Keratinocyte (primary cell): ENCODE data around the gene USH2A. TPM values are rescaled to one million over a fixed set of nuclear protein-coding genes. Genes with fewer than 3 reads are reported as not detected.

Experiments used
- DNase-seq: peaks from one replicate; pipeline ENCODE4 v3.0.0-alpha.2; 2011; ENCODE audit warnings: low read depth, missing footprints, low spot score
- FAIRE-seq: peaks from 2 replicates; lab custom pipeline; 2011; peaks lifted over from hg19 to GRCh38; lab: Jason Lieb, UNC
- H2AFZ ChIP-seq: 2 replicates; pipeline ENCODE4 v1.6.0; 2012; ENCODE audit warnings: low read length, control low read depth, inconsistent platforms; ENCODE audit not compliant: control insufficient read depth
- H3K27ac ChIP-seq: 2 replicates; pipeline ENCODE4 v1.5.1; 2011; ENCODE audit warnings: low read length; ENCODE audit not compliant: control insufficient read depth, insufficient read depth
- H3K27me3 ChIP-seq: 3 replicates; pipeline ENCODE4 v1.6.0; 2011; ENCODE audit warnings: low read length; ENCODE audit not compliant: control insufficient read depth, insufficient read depth; ENCODE audit errors: extremely low read depth
- H3K36me3 ChIP-seq, 2 experiments: 2 replicates in 1 of 2; 3 replicates in 1 of 2; pipeline ENCODE4 v1.5.1; 2011; ENCODE audit warnings: low read length in 2 of 2, mild to moderate bottlenecking in 1 of 2; ENCODE audit not compliant: control insufficient read depth in 2 of 2, insufficient read depth in 2 of 2; ENCODE audit errors: extremely low read depth in 1 of 2
- H3K4me1 ChIP-seq: 3 replicates; pipeline ENCODE4 v1.5.1; 2011; ENCODE audit warnings: low read length; ENCODE audit not compliant: control insufficient read depth, insufficient read depth; ENCODE audit errors: extremely low read depth
- H3K4me2 ChIP-seq: 3 replicates; pipeline ENCODE4 v1.6.0; 2011; ENCODE audit warnings: low read depth, low read length; ENCODE audit not compliant: control insufficient read depth, insufficient read depth; ENCODE audit errors: extremely low read depth
- H3K4me3 ChIP-seq, 3 experiments: fragments of 200-600 bp in 1 of 3; sonication (generic) in 1 of 3; 2 replicates in 2 of 3; 3 replicates in 1 of 3; pipeline ENCODE4 v1.5.1; 2011 to 2016; ENCODE audit warnings: low read length in 3 of 3, mild to moderate bottlenecking in 3 of 3, control low read depth in 2 of 3, inconsistent platforms in 1 of 3, low read depth in 1 of 3, mixed read lengths in 1 of 3, mixed run types in 1 of 3, moderate library complexity in 1 of 3; ENCODE audit not compliant: control insufficient read depth in 2 of 3, insufficient read depth in 2 of 3; ENCODE audit errors: extremely low read depth in 1 of 3
- H3K79me2 ChIP-seq: 2 replicates; pipeline ENCODE4 v1.6.0; 2012; ENCODE audit warnings: low read length; ENCODE audit not compliant: control insufficient read depth, insufficient read depth
- H3K9ac ChIP-seq: 3 replicates; pipeline ENCODE4 v1.6.0; 2011; ENCODE audit warnings: low read length; ENCODE audit not compliant: control insufficient read depth, insufficient read depth; ENCODE audit errors: extremely low read depth
- H3K9me1 ChIP-seq: 3 replicates; pipeline ENCODE4 v1.6.0; 2011; ENCODE audit warnings: low read length; ENCODE audit not compliant: control insufficient read depth, insufficient read depth; ENCODE audit errors: extremely low read depth
- H3K9me3 ChIP-seq: 2 replicates; pipeline ENCODE4 v1.5.1; 2012; ENCODE audit warnings: low read depth, low read length; ENCODE audit not compliant: control insufficient read depth
- H4K20me1 ChIP-seq: 3 replicates; pipeline ENCODE4 v1.6.0; 2011; ENCODE audit warnings: low read length; ENCODE audit not compliant: control insufficient read depth, insufficient read depth; ENCODE audit errors: extremely low read depth
- CTCF ChIP-seq, 3 experiments: IDR thresholded peaks in 1 of 3; conservative IDR thresholded peaks in 1 of 3; optimal IDR thresholded peaks in 1 of 3; 2 replicates in 2 of 3; 3 replicates in 1 of 3; pipeline versions ENCODE3 to v1.5.1; 2011; ENCODE audit warnings: low read length in 3 of 3, mild to moderate bottlenecking in 3 of 3, moderate library complexity in 2 of 3, control low read depth in 1 of 3, inconsistent platforms in 1 of 3; ENCODE audit not compliant: insufficient read depth in 2 of 3; ENCODE audit errors: extremely low read depth in 1 of 3
- EZH2 ChIP-seq: IDR thresholded peaks from one replicate; pipeline ENCODE4 v1.6.1; 2012; ENCODE audit warnings: inconsistent platforms, mild to moderate bottlenecking, low read length, moderate library complexity
- dilution Hi-C: fragments of 300-500 bp; cut with MboI; formaldehyde crosslinking; loops from one replicate; pipeline ENCODE4 v1.7.0; 2020; ENCODE audit warnings: low sequenced_read_pairs; ENCODE audit not compliant: extremely low pct_ligation_motif_present
- polyA plus RNA-seq, 5 experiments: library from polyadenylated mRNA; depleted of rRNA in 3 of 5; stranded (reverse) in 3 of 5; stranded (forward) in 1 of 5; unstranded in 1 of 5; fragments of >200 nt; gene quantifications; 1 replicate in 1 of 5; 2 replicates in 3 of 5; 3 replicates in 1 of 5; pipeline versions ENCODE4 v1.2.1 to v1.2.3, GENCODE V29; 2011 to 2012; ENCODE audit warnings: missing spikeins in 2 of 5, low read depth in 1 of 5, low replicate concordance in 1 of 5

The USH2A gene
- polyA plus RNA-seq, 1 donor (not counting 4 experiments of a cell fraction or from before 2014, with no cell fraction given) = not detected

GRCh38 chr1:215877452-215877951 is 545.7 kb downstream of the USH2A start:
- H3K9me3 ChIP-seq = no peaks in the 10 kb centered on the region
- H3K4me1 ChIP-seq = no peaks in the 10 kb centered on the region
- H3K4me2 ChIP-seq = no peak overlapping the region
- no peaks in the 10 kb centered on the region for H4K20me1 ChIP-seq
- dilution Hi-C loops = no loop called here
- DNase-seq = no peak
- no peaks in the 10 kb centered on the region for H3K36me3 ChIP-seq
- H3K9me1 ChIP-seq = no peaks in the 10 kb centered on the region
- FAIRE-seq = no peak
- H3K4me3 ChIP-seq = no peak overlapping the region
- H3K79me2 ChIP-seq = no peaks in the 10 kb centered on the region
- no peak overlapping the region for H3K9ac ChIP-seq
- H3K27ac ChIP-seq = no peak overlapping the region
- H3K27me3 ChIP-seq = no peaks in the 10 kb centered on the region
- H2AFZ ChIP-seq = no peak overlapping the region
- TF ChIP-seq CTCF (optimal IDR thresholded peaks at IDR 0.05 in 1 of 3, IDR thresholded peaks at IDR 0.05 in 1 of 3, conservative IDR thresholded peaks at IDR 0.05 in 1 of 3; ENCODE audit: extremely low read depth in 1 of 3, insufficient read depth in 2 of 3, low read length in 3 of 3) (no peak), EZH2 (no peak)

- no peak overlapping the region for H3K9ac ChIP-seq
- no peak overlapping the region for H3K4me3 ChIP-seq
- no peaks in the 10 kb centered on the region for H3K9me3 ChIP-seq
- no peaks in the 10 kb centered on the region for H3K36me3 ChIP-seq
- FAIRE-seq = no peak
- H3K27ac ChIP-seq = no peak overlapping the region
- no peaks in the 10 kb centered on the region for H3K79me2 ChIP-seq
- TF ChIP-seq EZH2 (no peak), CTCF (optimal IDR thresholded peaks at IDR 0.05 in 1 of 3, IDR thresholded peaks at IDR 0.05 in 1 of 3, conservative IDR thresholded peaks at IDR 0.05 in 1 of 3; ENCODE audit: extremely low read depth in 1 of 3, insufficient read depth in 2 of 3, low read length in 3 of 3) (no peak)
- H3K9me1 ChIP-seq = no peaks in the 10 kb centered on the region
- no peak overlapping the region for H2AFZ ChIP-seq
- no peaks in the 10 kb centered on the region for H3K4me1 ChIP-seq
- no peak for DNase-seq
- H3K27me3 ChIP-seq = no peaks in the 10 kb centered on the region
- dilution Hi-C loops = no loop called here
- no peak overlapping the region for H3K4me2 ChIP-seq
- no peaks in the 10 kb centered on the region for H4K20me1 ChIP-seq
These were observed 547.5 kb downstream of the USH2A start for GRCh38 chr1:215875712-215876111.
